Mesothelial cell of epicardium (in vitro differentiated cells): Measurements from ENCODE around the gene RPS17. TPM values are rescaled to one million over a fixed set of nuclear protein-coding genes. Genes with fewer than 3 reads are reported as not detected.

Experiments
- DNase-seq, 2 experiments: peaks; one replicate each; pipeline ENCODE4 v3.0.0; 2021; ENCODE audit warnings: low spot score in 2 of 2; ENCODE audit not compliant: unreplicated experiment in 2 of 2
- H3K27ac Mint-ChIP-seq: 2 replicates; pipeline ENCODE4 v1.8.0; 2021; ENCODE audit warnings: mixed read lengths
- H3K27me3 Mint-ChIP-seq: 2 replicates; pipeline ENCODE4 v1.8.0; 2021; ENCODE audit warnings: low read depth, mixed read lengths
- H3K36me3 Mint-ChIP-seq: 2 replicates; pipeline ENCODE4 v1.8.0; 2021; ENCODE audit warnings: mixed read lengths
- H3K4me1 Mint-ChIP-seq: 2 replicates; pipeline ENCODE4 v1.8.0; 2021; ENCODE audit warnings: mixed read lengths
- H3K4me3 Mint-ChIP-seq: 2 replicates; pipeline ENCODE4 v1.8.0; 2021; ENCODE audit warnings: mild to moderate bottlenecking, moderate library complexity, mixed read lengths
- H3K9me3 Mint-ChIP-seq: 2 replicates; pipeline ENCODE4 v1.8.0; 2021; ENCODE audit warnings: mixed read lengths
- total RNA-seq: library from RNA; stranded (reverse); gene quantifications from 3 replicates; pipeline ENCODE4 v1.2.1, GENCODE V29; 2021
- TF ChIP-seq, protein P1 (sequence below): fragments of 200-600 bp; sonication (generic); IDR thresholded peaks from one replicate; pipeline ENCODE4 v1.5.0; 2021; ENCODE audit warnings: antibody characterized with exemption; ENCODE audit not compliant: unreplicated experiment

The RPS17 gene
- total RNA-seq, 1 donor from 2014 or later = 1,564 TPM

DNA sequence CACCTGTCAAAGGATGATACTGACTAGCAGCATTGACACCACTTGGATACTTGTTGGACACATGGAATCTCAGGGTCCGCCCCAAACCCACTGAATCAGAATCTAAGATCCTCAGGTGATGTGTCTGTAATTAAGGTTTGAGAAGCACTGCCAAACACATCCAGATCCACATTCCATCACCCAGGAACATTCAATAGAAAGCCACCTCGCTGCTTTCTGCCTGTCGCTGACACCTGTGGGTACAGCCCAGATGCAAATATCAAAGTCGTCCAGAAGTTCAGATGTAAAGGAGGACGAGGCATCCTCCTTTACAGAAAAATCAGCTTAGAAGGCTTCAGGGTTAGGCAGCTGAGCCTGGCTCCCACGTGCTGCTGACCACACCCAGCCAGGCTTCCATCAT, 5.2 kb upstream of the RPS17 start:
- H3K4me3 Mint-ChIP-seq = no peak overlapping the region
- H3K27me3 Mint-ChIP-seq = peaks cover 16% of the 10 kb centered on the region
- TF ChIP-seq, protein P1, sequence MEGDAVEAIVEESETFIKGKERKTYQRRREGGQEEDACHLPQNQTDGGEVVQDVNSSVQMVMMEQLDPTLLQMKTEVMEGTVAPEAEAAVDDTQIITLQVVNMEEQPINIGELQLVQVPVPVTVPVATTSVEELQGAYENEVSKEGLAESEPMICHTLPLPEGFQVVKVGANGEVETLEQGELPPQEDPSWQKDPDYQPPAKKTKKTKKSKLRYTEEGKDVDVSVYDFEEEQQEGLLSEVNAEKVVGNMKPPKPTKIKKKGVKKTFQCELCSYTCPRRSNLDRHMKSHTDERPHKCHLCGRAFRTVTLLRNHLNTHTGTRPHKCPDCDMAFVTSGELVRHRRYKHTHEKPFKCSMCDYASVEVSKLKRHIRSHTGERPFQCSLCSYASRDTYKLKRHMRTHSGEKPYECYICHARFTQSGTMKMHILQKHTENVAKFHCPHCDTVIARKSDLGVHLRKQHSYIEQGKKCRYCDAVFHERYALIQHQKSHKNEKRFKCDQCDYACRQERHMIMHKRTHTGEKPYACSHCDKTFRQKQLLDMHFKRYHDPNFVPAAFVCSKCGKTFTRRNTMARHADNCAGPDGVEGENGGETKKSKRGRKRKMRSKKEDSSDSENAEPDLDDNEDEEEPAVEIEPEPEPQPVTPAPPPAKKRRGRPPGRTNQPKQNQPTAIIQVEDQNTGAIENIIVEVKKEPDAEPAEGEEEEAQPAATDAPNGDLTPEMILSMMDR = no peak
- H3K4me1 Mint-ChIP-seq = peaks cover 16% of the 10 kb centered on the region
- no peaks in the 10 kb centered on the region for H3K36me3 Mint-ChIP-seq
- no peak for DNase-seq
- no peak overlapping the region for H3K27ac Mint-ChIP-seq
- no peaks in the 10 kb centered on the region for H3K9me3 Mint-ChIP-seq

DNA sequence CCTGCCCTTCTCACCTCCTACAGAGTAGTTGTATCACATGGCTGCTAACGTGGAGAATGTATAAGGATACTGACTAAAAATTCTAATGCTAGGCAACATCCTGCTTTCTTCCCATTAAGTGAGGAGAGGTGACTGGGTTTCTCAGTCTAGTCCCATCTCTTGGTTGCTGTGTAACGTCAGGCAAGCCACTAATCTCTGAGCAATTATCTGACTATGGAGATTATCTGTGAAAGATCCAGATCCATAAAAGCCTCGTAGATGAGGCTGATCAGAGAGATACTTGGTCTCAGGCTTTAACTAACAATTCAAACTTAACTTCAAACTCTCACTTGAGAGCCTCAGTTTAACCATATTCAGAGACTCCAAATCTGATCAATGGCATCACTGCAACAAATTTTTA, 4.7 kb upstream of the RPS17 start:
- no peak overlapping the region for H3K27ac Mint-ChIP-seq
- peaks cover 16% of the 10 kb centered on the region for H3K4me1 Mint-ChIP-seq
- H3K27me3 Mint-ChIP-seq = peaks cover 11% of the 10 kb centered on the region
- no peaks in the 10 kb centered on the region for H3K36me3 Mint-ChIP-seq
- H3K9me3 Mint-ChIP-seq = no peaks in the 10 kb centered on the region
- DNase-seq = no peak
- H3K4me3 Mint-ChIP-seq = no peak overlapping the region
- TF ChIP-seq, protein P1 = no peak

DNA sequence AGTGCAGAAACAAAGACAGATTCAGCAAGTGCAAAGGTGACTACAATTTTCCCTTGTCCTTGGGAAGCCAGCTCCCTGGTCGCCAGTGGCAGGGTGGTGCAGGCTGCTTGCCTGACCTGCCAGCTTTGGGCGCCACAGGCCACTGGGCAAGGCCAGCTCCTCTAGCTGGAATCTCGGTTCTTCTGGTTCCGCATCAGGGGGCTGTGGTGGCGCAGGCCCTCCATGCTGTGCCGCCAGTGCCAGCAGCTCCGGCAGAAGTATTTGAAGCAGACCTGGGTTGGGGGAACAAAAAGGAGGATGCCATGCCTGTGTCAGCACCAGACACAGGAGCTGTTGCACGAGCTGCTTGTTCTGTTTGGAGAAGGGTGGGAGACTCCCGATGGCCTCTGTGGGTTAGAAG, 4.2 kb upstream of the RPS17 start:
- TF ChIP-seq, protein P1 = no peak
- no peak overlapping the region for H3K4me3 Mint-ChIP-seq
- peaks cover 9% of the 10 kb centered on the region for H3K27me3 Mint-ChIP-seq
- no peak for DNase-seq
- H3K4me1 Mint-ChIP-seq = peaks cover 16% of the 10 kb centered on the region
- H3K36me3 Mint-ChIP-seq = no peaks in the 10 kb centered on the region
- no peaks in the 10 kb centered on the region for H3K9me3 Mint-ChIP-seq
- H3K27ac Mint-ChIP-seq = no peak overlapping the region

DNA sequence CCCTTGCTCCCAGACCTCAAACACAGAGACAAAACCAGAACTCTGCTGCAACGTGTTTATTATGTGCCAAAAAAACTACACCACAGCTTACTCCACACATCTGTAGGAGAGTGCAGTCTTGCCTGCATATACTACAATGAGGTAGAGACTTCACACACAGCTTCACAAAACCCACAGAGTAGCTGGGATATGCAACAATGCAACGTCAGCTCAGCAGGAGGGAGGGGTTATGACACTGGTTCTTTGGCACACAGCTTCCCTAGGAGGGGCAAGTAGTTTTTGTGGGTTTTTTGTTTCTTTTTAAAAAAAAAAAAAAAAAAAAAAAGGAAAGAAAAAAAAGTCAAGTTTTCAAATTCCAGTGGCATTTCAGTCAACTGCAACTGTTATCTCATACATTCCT, 2.9 kb upstream of the RPS17 start:
- Mint-ChIP-seq H3K27ac (no peak overlapping the region), H3K4me3 (no peak overlapping the region), H3K36me3 (peaks cover 3% of the 10 kb centered on the region), H3K27me3 (peaks cover 9% of the 10 kb centered on the region), H3K4me1 (peaks cover 27% of the 10 kb centered on the region), H3K9me3 (no peaks in the 10 kb centered on the region)
- TF ChIP-seq, protein P1 = no peak
- no peak for DNase-seq

DNA sequence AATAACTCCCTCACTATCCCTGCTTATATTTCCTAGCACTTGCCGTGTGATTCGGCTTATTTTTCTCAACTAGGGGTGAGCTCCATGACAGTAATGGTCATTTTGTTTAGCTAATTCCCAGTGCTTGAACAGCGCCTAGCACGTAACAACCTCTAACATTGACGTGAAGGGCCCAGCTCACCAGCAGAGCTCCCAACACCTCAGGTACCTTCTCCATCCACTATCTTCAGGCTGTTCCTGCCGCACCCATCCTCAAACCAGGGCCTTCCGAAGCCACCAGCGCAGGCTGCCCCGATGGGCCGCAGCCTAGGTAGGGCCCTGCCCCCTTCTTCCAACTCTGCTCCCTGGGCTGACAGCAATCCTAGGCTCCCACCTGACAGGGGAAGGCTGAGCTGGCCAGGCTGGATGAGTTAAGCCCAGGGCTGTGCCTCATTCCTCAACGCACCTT, 751 bp upstream of the RPS17 start:
- peaks cover 9% of the 10 kb centered on the region for H3K27me3 Mint-ChIP-seq
- peaks cover 39% of the 10 kb centered on the region for H3K4me1 Mint-ChIP-seq
- H3K27ac Mint-ChIP-seq = peak overlapping the region; percentile 97
- DNase-seq = peak in 1 of 2 experiments; percentile 41
- peak overlapping the region; percentile 94 for H3K4me3 Mint-ChIP-seq
- TF ChIP-seq, protein P1 = no peak
- H3K36me3 Mint-ChIP-seq = peaks cover 14% of the 10 kb centered on the region
- no peaks in the 10 kb centered on the region for H3K9me3 Mint-ChIP-seq

DNA sequence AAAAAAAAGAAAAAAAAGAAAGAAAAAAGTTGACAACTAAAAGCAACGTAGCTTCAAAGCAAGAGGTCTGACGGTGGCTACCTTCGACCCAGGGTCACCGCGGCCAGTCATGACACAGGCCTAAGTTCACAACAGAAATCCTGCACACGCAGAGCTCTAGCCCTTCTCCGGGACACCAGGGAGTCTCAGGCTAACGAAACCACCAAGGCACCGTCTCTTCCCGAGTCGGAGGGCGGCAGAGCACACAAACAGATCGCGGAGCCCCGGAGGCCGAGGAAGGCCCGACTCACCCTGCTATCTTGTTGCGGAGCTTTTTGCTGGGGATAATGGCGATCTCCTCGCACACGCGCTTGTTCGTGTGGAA, 584 bp downstream of the RPS17 start:
- H3K27me3 Mint-ChIP-seq = peaks cover 3% of the 10 kb centered on the region
- peaks cover 19% of the 10 kb centered on the region for H3K36me3 Mint-ChIP-seq
- H3K27ac Mint-ChIP-seq = peak overlapping the region; percentile 92
- TF ChIP-seq, protein P1 = no peak
- no peaks in the 10 kb centered on the region for H3K9me3 Mint-ChIP-seq
- H3K4me3 Mint-ChIP-seq = peak overlapping the region; percentile 94
- DNase-seq = no peak
- peaks cover 39% of the 10 kb centered on the region for H3K4me1 Mint-ChIP-seq
